ENCODE measurements around the gene GRK5.

- TF ChIP-seq, protein P1, sequence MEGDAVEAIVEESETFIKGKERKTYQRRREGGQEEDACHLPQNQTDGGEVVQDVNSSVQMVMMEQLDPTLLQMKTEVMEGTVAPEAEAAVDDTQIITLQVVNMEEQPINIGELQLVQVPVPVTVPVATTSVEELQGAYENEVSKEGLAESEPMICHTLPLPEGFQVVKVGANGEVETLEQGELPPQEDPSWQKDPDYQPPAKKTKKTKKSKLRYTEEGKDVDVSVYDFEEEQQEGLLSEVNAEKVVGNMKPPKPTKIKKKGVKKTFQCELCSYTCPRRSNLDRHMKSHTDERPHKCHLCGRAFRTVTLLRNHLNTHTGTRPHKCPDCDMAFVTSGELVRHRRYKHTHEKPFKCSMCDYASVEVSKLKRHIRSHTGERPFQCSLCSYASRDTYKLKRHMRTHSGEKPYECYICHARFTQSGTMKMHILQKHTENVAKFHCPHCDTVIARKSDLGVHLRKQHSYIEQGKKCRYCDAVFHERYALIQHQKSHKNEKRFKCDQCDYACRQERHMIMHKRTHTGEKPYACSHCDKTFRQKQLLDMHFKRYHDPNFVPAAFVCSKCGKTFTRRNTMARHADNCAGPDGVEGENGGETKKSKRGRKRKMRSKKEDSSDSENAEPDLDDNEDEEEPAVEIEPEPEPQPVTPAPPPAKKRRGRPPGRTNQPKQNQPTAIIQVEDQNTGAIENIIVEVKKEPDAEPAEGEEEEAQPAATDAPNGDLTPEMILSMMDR (IDR thresholded peaks at IDR 0.05) = no peak
- no peak for TF ChIP-seq USF2 (CRISPR knock-in tag; IDR thresholded peaks at IDR 0.05)
- TF ChIP-seq IRF2 (CRISPR knock-in tag; IDR thresholded peaks at IDR 0.05; ENCODE audit: borderline replicate concordance, low read depth) = no peak
- TF ChIP-seq TP53 (CRISPR knock-in tag; IDR thresholded peaks at IDR 0.05) = no peak
- no peak for TF ChIP-seq TCF7 (CRISPR knock-in tag; IDR thresholded peaks at IDR 0.05; ENCODE audit: low read depth)
- no peak for TF ChIP-seq NR3C1 (CRISPR knock-in tag; conservative IDR thresholded peaks at IDR 0.05; ENCODE audit: low read depth)
- no peak for TF ChIP-seq SMAD3 (CRISPR knock-in tag; IDR thresholded peaks at IDR 0.05; ENCODE audit: borderline replicate concordance)
- no peak for TF ChIP-seq CREM (CRISPR knock-in tag; IDR thresholded peaks at IDR 0.05)
- TF ChIP-seq ATF1 (CRISPR knock-in tag; IDR thresholded peaks at IDR 0.05) = no peak
- TF ChIP-seq E2F1 (CRISPR knock-in tag; IDR thresholded peaks at IDR 0.05) = no peak
- no peak for TF ChIP-seq ZNF263 (CRISPR knock-in tag; IDR thresholded peaks at IDR 0.05; ENCODE audit: low read depth)
- TF ChIP-seq, protein P2, sequence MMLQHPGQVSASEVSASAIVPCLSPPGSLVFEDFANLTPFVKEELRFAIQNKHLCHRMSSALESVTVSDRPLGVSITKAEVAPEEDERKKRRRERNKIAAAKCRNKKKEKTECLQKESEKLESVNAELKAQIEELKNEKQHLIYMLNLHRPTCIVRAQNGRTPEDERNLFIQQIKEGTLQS (CRISPR knock-in tag; conservative IDR thresholded peaks at IDR 0.05) = no peak
- no peak for TF ChIP-seq SP1 (CRISPR knock-in tag; conservative IDR thresholded peaks at IDR 0.05)
These were observed 109.3 kb downstream of the GRK5 start for GRCh38 chr10:119316729-119317097.
